Suprapubic skin (tissue), 4 donors: ENCODE measurements around the gene TEX14.

Source experiments
- POLR2A ChIP-seq, 2 donors: fragments of 450-650 bp; IDR thresholded peaks; one replicate each; pipeline ENCODE4 v1.6.1; 2017; ENCODE audit warnings: antibody characterized with exemption in 2 of 2, mild to moderate bottlenecking in 2 of 2, moderate library complexity in 2 of 2
- POLR2AphosphoS5 ChIP-seq, 3 donors: sonication (generic); formaldehyde crosslinking; IDR thresholded peaks; one replicate each; pipeline ENCODE4 v1.6.1; 2017; ENCODE audit warnings: antibody characterized with exemption in 3 of 3
- TF ChIP-seq, protein P1 (sequence below), 2 donors: fragments of 200-600 bp in 1 of 2; fragments of 450-650 bp in 1 of 2; sonication (generic) in 1 of 2; IDR thresholded peaks; one replicate each; pipeline ENCODE4 v1.5.1; 2016 to 2019; ENCODE audit warnings: antibody characterized with exemption in 2 of 2, mild to moderate bottlenecking in 1 of 2, moderate library complexity in 1 of 2

DNA sequence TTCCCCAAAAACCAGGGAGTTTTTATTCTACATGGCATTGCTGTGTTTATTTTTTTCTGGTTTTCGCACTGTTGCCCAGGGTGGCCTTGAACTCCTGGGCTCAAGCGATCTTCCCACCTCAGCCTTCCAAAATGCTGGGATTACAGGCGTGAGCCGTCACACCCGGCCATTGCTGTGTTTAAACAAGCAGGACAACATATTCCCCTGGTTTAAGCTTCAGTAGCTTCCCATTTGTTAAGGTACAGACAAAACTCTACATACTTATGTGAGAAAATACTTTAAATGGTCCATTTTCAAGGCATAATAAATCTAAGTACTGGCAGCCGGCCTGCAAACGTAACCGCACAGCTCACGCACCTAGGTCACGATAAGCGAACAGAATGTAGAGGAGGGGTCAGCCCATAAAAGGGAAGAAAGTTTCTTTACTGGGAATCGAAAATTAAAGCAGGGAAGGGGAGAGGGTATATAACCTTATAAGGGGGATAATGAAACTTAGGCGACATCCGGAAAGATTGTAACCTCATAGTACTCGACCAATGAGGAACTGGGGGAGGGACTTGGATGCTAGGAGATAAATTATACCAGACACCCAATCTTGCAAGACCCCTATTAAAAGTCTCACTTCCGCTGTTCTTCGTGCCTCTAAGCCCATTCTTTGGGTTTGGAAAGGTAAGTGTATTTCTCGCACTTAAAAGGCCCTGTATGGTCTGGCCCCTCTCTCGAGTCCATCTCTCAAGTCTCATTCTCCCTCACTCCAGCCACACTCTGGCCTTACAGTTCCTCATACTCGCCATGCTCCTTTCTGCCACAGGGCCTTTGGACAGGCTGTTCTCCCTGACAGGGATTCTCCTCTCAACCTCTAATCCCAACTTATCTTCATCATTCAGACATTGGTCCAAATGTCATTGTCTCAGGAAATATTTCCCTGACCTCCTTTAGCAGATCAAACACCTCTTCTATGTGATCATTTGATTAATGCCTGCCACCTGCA, 59.2 kb downstream of the TEX14 start:
- TF ChIP-seq, protein P1, sequence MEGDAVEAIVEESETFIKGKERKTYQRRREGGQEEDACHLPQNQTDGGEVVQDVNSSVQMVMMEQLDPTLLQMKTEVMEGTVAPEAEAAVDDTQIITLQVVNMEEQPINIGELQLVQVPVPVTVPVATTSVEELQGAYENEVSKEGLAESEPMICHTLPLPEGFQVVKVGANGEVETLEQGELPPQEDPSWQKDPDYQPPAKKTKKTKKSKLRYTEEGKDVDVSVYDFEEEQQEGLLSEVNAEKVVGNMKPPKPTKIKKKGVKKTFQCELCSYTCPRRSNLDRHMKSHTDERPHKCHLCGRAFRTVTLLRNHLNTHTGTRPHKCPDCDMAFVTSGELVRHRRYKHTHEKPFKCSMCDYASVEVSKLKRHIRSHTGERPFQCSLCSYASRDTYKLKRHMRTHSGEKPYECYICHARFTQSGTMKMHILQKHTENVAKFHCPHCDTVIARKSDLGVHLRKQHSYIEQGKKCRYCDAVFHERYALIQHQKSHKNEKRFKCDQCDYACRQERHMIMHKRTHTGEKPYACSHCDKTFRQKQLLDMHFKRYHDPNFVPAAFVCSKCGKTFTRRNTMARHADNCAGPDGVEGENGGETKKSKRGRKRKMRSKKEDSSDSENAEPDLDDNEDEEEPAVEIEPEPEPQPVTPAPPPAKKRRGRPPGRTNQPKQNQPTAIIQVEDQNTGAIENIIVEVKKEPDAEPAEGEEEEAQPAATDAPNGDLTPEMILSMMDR (IDR thresholded peaks at IDR 0.05): no peak
- TF ChIP-seq POLR2A (IDR thresholded peaks at IDR 0.05) (no peak), POLR2AphosphoS5 (IDR thresholded peaks at IDR 0.05) (no peak)
